ENCODE measurements around the gene GGCX.
A peak's percentile ranks its signal among the peaks of the same experiment; 100 is the strongest.

The GGCX gene

GRCh38 chr2:85602476-85603234, 41.4 kb upstream of the GGCX start, which contains the start of gene TMEM150A:
Gene TMEM150A, minus strand, starts transcription at chr2:85602698. Its CDS starts 750 bp downstream, at chr2:85601948.
- peak; percentile 60 for DNase-seq (ENCODE audit: extremely low read depth, low read depth)
- no peak; the same call in none of the 2 replicates for TF ChIP-seq CTCF (IDR thresholded peaks at IDR 0.05; ENCODE audit: low read depth, low read length)

GRCh38 chr2:85601771-85602475, 40.6 kb upstream of the GGCX start:
- TF ChIP-seq CTCF (IDR thresholded peaks at IDR 0.05; ENCODE audit: low read depth, low read length), result no peak
- no peak for DNase-seq (ENCODE audit: extremely low read depth, low read depth)

- no peak for TF ChIP-seq CTCF (IDR thresholded peaks at IDR 0.05; ENCODE audit: low read depth, low read length)
- DNase-seq (ENCODE audit: extremely low read depth, low read depth), result no peak
Observed at GRCh38 chr2:85600951-85601770, 39.9 kb upstream of the GGCX start.

GRCh38 chr2:85600235-85600575, 38.9 kb upstream of the GGCX start:
- TF ChIP-seq CTCF (IDR thresholded peaks at IDR 0.05; ENCODE audit: low read depth, low read length), result no peak
- no peak for DNase-seq (ENCODE audit: extremely low read depth, low read depth)

GRCh38 chr2:85599468-85600234, 38.4 kb upstream of the GGCX start:
- no peak for TF ChIP-seq CTCF (IDR thresholded peaks at IDR 0.05; ENCODE audit: low read depth, low read length)
- no peak for DNase-seq (ENCODE audit: extremely low read depth, low read depth)

GRCh38 chr2:85598594-85599340, 37.5 kb upstream of the GGCX start:
- no peak for DNase-seq (ENCODE audit: extremely low read depth, low read depth)
- no peak for TF ChIP-seq CTCF (IDR thresholded peaks at IDR 0.05; ENCODE audit: low read depth, low read length)
